ENCODE results near the gene MEGF11. TPM values are rescaled to one million over a fixed set of nuclear protein-coding genes. Genes with fewer than 3 reads are reported as not detected.

The MEGF11 gene
- total RNA-seq, 1 donor from 2014 or later, result 0.77 TPM

- Mint-ChIP-seq H3K4me3 (ENCODE audit: unreplicated experiment) (no peak overlapping the region), H3K27ac (ENCODE audit: unreplicated experiment) (no peak overlapping the region), H3K36me3 (ENCODE audit: low read depth, unreplicated experiment) (no peaks in the 10 kb centered on the region), H3K27me3 (ENCODE audit: unreplicated experiment) (no peaks in the 10 kb centered on the region), H3K9me3 (ENCODE audit: unreplicated experiment) (no peaks in the 10 kb centered on the region), H3K4me1 (ENCODE audit: unreplicated experiment) (no peaks in the 10 kb centered on the region)
- DNase-seq (ENCODE audit: low spot score), result no peak
- TF ChIP-seq, protein P1, sequence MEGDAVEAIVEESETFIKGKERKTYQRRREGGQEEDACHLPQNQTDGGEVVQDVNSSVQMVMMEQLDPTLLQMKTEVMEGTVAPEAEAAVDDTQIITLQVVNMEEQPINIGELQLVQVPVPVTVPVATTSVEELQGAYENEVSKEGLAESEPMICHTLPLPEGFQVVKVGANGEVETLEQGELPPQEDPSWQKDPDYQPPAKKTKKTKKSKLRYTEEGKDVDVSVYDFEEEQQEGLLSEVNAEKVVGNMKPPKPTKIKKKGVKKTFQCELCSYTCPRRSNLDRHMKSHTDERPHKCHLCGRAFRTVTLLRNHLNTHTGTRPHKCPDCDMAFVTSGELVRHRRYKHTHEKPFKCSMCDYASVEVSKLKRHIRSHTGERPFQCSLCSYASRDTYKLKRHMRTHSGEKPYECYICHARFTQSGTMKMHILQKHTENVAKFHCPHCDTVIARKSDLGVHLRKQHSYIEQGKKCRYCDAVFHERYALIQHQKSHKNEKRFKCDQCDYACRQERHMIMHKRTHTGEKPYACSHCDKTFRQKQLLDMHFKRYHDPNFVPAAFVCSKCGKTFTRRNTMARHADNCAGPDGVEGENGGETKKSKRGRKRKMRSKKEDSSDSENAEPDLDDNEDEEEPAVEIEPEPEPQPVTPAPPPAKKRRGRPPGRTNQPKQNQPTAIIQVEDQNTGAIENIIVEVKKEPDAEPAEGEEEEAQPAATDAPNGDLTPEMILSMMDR (IDR thresholded peaks at IDR 0.05; ENCODE audit: unreplicated experiment), result no peak
Measured at GRCh38 chr15:66285533-66286280, 32.2 kb upstream of the MEGF11 start.

DNA sequence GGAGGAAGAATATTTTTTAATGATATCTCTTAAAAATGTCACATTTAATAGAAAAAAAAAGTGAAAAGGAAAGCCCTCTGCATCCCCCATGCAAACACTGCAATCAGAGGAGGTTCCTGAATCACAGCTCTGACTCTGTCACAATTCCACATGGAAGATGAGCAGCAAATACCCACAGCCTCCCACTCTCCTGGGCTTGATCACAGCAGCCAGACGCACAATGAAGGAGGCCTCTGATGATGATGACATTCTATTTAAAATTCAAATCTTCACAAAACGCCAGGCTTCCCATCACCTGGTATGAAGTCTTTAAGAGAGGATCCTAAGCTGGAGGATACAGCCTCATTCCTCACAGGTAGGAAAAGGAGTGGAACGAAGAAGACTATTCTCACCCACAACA lies 30.7 kb upstream of the MEGF11 start:
- Mint-ChIP-seq H3K27me3 (ENCODE audit: unreplicated experiment) (no peaks in the 10 kb centered on the region), H3K36me3 (ENCODE audit: low read depth, unreplicated experiment) (no peaks in the 10 kb centered on the region), H3K27ac (ENCODE audit: unreplicated experiment) (no peak overlapping the region), H3K4me1 (ENCODE audit: unreplicated experiment) (no peaks in the 10 kb centered on the region), H3K9me3 (ENCODE audit: unreplicated experiment) (no peaks in the 10 kb centered on the region), H3K4me3 (ENCODE audit: unreplicated experiment) (no peak overlapping the region)
- DNase-seq (ENCODE audit: low spot score), result no peak
- TF ChIP-seq, protein P1 (IDR thresholded peaks at IDR 0.05; ENCODE audit: unreplicated experiment), result no peak

GRCh38 chr15:66278671-66279070 lies 25.1 kb upstream of the MEGF11 start:
- no peaks in the 10 kb centered on the region for H3K27me3 Mint-ChIP-seq (ENCODE audit: unreplicated experiment)
- no peaks in the 10 kb centered on the region for H3K4me1 Mint-ChIP-seq (ENCODE audit: unreplicated experiment)
- TF ChIP-seq, protein P1 (IDR thresholded peaks at IDR 0.05; ENCODE audit: unreplicated experiment), result no peak
- H3K9me3 Mint-ChIP-seq (ENCODE audit: unreplicated experiment), result no peaks in the 10 kb centered on the region
- no peak for DNase-seq (ENCODE audit: low spot score)
- no peak overlapping the region for H3K27ac Mint-ChIP-seq (ENCODE audit: unreplicated experiment)
- H3K4me3 Mint-ChIP-seq (ENCODE audit: unreplicated experiment), result no peak overlapping the region
- H3K36me3 Mint-ChIP-seq (ENCODE audit: low read depth, unreplicated experiment), result no peaks in the 10 kb centered on the region

DNA sequence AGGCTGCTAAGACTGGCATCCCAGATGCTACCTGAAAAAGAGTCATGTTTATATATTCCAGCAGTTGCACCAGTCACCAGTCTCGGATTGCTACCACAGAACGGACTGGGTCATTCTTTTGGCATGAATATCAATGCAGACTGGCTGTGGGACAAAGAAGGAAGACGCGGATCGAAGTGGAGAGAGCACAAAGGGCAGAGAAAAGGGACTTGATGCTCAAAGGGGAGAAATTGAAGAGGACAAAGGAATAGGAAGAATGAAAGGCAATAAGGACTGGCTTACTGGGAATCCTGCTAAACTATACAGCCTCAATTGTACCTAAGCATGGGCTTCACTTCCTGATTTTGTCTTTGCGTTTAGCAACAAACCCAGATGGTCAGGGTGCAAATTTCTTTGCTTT lies 24.5 kb upstream of the MEGF11 start:
- H3K27me3 Mint-ChIP-seq (ENCODE audit: unreplicated experiment), result no peaks in the 10 kb centered on the region
- no peak for DNase-seq (ENCODE audit: low spot score)
- TF ChIP-seq, protein P1 (IDR thresholded peaks at IDR 0.05; ENCODE audit: unreplicated experiment), result no peak
- no peak overlapping the region for H3K4me3 Mint-ChIP-seq (ENCODE audit: unreplicated experiment)
- H3K4me1 Mint-ChIP-seq (ENCODE audit: unreplicated experiment), result peaks cover 4% of the 10 kb centered on the region
- no peaks in the 10 kb centered on the region for H3K9me3 Mint-ChIP-seq (ENCODE audit: unreplicated experiment)
- H3K36me3 Mint-ChIP-seq (ENCODE audit: low read depth, unreplicated experiment), result no peaks in the 10 kb centered on the region
- no peak overlapping the region for H3K27ac Mint-ChIP-seq (ENCODE audit: unreplicated experiment)

- Mint-ChIP-seq H3K4me1 (ENCODE audit: unreplicated experiment) (peaks cover 4% of the 10 kb centered on the region), H3K36me3 (ENCODE audit: low read depth, unreplicated experiment) (no peaks in the 10 kb centered on the region), H3K9me3 (ENCODE audit: unreplicated experiment) (no peaks in the 10 kb centered on the region), H3K27ac (ENCODE audit: unreplicated experiment) (no peak overlapping the region), H3K27me3 (ENCODE audit: unreplicated experiment) (no peaks in the 10 kb centered on the region), H3K4me3 (ENCODE audit: unreplicated experiment) (no peak overlapping the region)
- TF ChIP-seq, protein P1 (IDR thresholded peaks at IDR 0.05; ENCODE audit: unreplicated experiment), result no peak
- no peak for DNase-seq (ENCODE audit: low spot score)
Measured at GRCh38 chr15:66276546-66276945, 23.0 kb upstream of the MEGF11 start.
